Rectal smooth muscle tissue (tissue), 1 donor: Measurements from ENCODE around the gene CBARP.

Experiments used
- H3K27ac ChIP-seq: one replicate; pipeline ENCODE4 v1.7.0; 2013; ENCODE audit warnings: low read depth, low read length, inconsistent platforms
- H3K27me3 ChIP-seq: one replicate; pipeline ENCODE4 v1.7.0; 2013; ENCODE audit warnings: low read length; ENCODE audit not compliant: control insufficient read depth, insufficient read depth
- H3K36me3 ChIP-seq: one replicate; pipeline ENCODE4 v1.7.0; 2013; ENCODE audit warnings: low read length; ENCODE audit not compliant: control insufficient read depth, insufficient read depth
- H3K4me1 ChIP-seq: one replicate; pipeline ENCODE4 v1.7.0; 2013; ENCODE audit warnings: low read length; ENCODE audit not compliant: control insufficient read depth, insufficient read depth
- H3K4me3 ChIP-seq: one replicate; pipeline ENCODE4 v1.7.0; 2013; ENCODE audit warnings: low read length
- H3K9ac ChIP-seq: one replicate; pipeline ENCODE4 v1.7.0; 2013; ENCODE audit warnings: low read length

CBARP gene

GRCh38 chr19:1279782-1280341, 42.1 kb upstream of the CBARP start:
- peaks cover 13% of the 10 kb centered on the region for H3K27me3 ChIP-seq
- H3K36me3 ChIP-seq, result peaks cover 5% of the 10 kb centered on the region
- no peak overlapping the region for H3K9ac ChIP-seq
- no peak overlapping the region for H3K4me3 ChIP-seq
- H3K4me1 ChIP-seq, result peaks cover 8% of the 10 kb centered on the region
- no peak overlapping the region for H3K27ac ChIP-seq

GRCh38 chr19:1278713-1279660, 41.2 kb upstream of the CBARP start:
- Histone ChIP-seq H3K4me1 (peaks cover 17% of the 10 kb centered on the region), H3K36me3 (peaks cover 11% of the 10 kb centered on the region), H3K4me3 (no peak overlapping the region), H3K27me3 (peaks cover 8% of the 10 kb centered on the region), H3K27ac (no peak overlapping the region), H3K9ac (no peak overlapping the region)

GRCh38 chr19:1278074-1278473, 40.3 kb upstream of the CBARP start:
- Histone ChIP-seq H3K4me3 (no peak overlapping the region), H3K27ac (no peak overlapping the region), H3K9ac (no peak overlapping the region), H3K27me3 (peaks cover 3% of the 10 kb centered on the region), H3K36me3 (peaks cover 19% of the 10 kb centered on the region), H3K4me1 (peaks cover 25% of the 10 kb centered on the region)

- H3K4me3 ChIP-seq, result no peak overlapping the region
- H3K9ac ChIP-seq, result no peak overlapping the region
- peaks cover 25% of the 10 kb centered on the region for H3K36me3 ChIP-seq
- H3K4me1 ChIP-seq, result peaks cover 35% of the 10 kb centered on the region
- H3K27ac ChIP-seq, result no peak overlapping the region
- H3K27me3 ChIP-seq, result peaks cover 3% of the 10 kb centered on the region
Measured at GRCh38 chr19:1277061-1277460, 39.3 kb upstream of the CBARP start.

GRCh38 chr19:1276628-1277022, 38.8 kb upstream of the CBARP start:
- peak overlapping the region; percentile 81 for H3K4me3 ChIP-seq
- H3K27ac ChIP-seq, result no peak overlapping the region
- H3K36me3 ChIP-seq, result peaks cover 27% of the 10 kb centered on the region
- peaks cover 39% of the 10 kb centered on the region for H3K4me1 ChIP-seq
- no peaks in the 10 kb centered on the region for H3K27me3 ChIP-seq
- H3K9ac ChIP-seq, result no peak overlapping the region

GRCh38 chr19:1275976-1276627, 38.3 kb upstream of the CBARP start:
- Histone ChIP-seq H3K9ac (peak overlapping the region; percentile 79), H3K4me3 (peak overlapping the region; percentile 81), H3K27me3 (no peaks in the 10 kb centered on the region), H3K4me1 (peaks cover 44% of the 10 kb centered on the region), H3K27ac (peak overlapping the region; percentile 99), H3K36me3 (peaks cover 30% of the 10 kb centered on the region)

GRCh38 chr19:1275260-1275975, 37.6 kb upstream of the CBARP start, which contains the start of gene FAM174C:
FAM174C (plus strand) TSS chr19:1275530; CDS start chr19:1275550, 20 bp downstream.
- Histone ChIP-seq H3K9ac (peak within 1 kb of the TSS; percentile 79), H3K4me1 (peaks cover 51% of the 10 kb centered on the region), H3K4me3 (peak within 1 kb of the TSS; percentile 81), H3K27ac (peak within 1 kb of the TSS; percentile 99), H3K27me3 (no peaks in the 10 kb centered on the region), H3K36me3 (peaks cover 35% of the 10 kb centered on the region)

GRCh38 chr19:1274852-1275259, 37.1 kb upstream of the CBARP start:
- peaks cover 55% of the 10 kb centered on the region for H3K4me1 ChIP-seq
- H3K27me3 ChIP-seq, result no peaks in the 10 kb centered on the region
- peak overlapping the region; percentile 29 for H3K4me3 ChIP-seq
- no peak overlapping the region for H3K9ac ChIP-seq
- peaks cover 35% of the 10 kb centered on the region for H3K36me3 ChIP-seq
- H3K27ac ChIP-seq, result peak overlapping the region; percentile 99

- H3K27me3 ChIP-seq, result no peaks in the 10 kb centered on the region
- peaks cover 55% of the 10 kb centered on the region for H3K4me1 ChIP-seq
- H3K27ac ChIP-seq, result peak overlapping the region; percentile 99
- no peak overlapping the region for H3K9ac ChIP-seq
- H3K4me3 ChIP-seq, result peak overlapping the region; percentile 29
- H3K36me3 ChIP-seq, result peaks cover 35% of the 10 kb centered on the region
Measured at GRCh38 chr19:1274081-1274851, 36.5 kb upstream of the CBARP start.

- Histone ChIP-seq H3K4me3 (no peak overlapping the region), H3K9ac (no peak overlapping the region), H3K36me3 (peaks cover 30% of the 10 kb centered on the region), H3K27me3 (no peaks in the 10 kb centered on the region), H3K27ac (peak overlapping the region; percentile 99), H3K4me1 (peaks cover 59% of the 10 kb centered on the region)
Measured at GRCh38 chr19:1273263-1274041, 35.6 kb upstream of the CBARP start.
